Measurements from ENCODE around the gene ALDH1A3. TPM values are rescaled to one million over a fixed set of nuclear protein-coding genes. Genes with fewer than 3 reads are reported as not detected.
A peak's percentile ranks its signal among the peaks of the same experiment; 100 is the strongest.

Gene ALDH1A3
- polyA plus RNA-seq, 4 donors, result 3.8 to 37.3 (median 11.4) TPM

DNA sequence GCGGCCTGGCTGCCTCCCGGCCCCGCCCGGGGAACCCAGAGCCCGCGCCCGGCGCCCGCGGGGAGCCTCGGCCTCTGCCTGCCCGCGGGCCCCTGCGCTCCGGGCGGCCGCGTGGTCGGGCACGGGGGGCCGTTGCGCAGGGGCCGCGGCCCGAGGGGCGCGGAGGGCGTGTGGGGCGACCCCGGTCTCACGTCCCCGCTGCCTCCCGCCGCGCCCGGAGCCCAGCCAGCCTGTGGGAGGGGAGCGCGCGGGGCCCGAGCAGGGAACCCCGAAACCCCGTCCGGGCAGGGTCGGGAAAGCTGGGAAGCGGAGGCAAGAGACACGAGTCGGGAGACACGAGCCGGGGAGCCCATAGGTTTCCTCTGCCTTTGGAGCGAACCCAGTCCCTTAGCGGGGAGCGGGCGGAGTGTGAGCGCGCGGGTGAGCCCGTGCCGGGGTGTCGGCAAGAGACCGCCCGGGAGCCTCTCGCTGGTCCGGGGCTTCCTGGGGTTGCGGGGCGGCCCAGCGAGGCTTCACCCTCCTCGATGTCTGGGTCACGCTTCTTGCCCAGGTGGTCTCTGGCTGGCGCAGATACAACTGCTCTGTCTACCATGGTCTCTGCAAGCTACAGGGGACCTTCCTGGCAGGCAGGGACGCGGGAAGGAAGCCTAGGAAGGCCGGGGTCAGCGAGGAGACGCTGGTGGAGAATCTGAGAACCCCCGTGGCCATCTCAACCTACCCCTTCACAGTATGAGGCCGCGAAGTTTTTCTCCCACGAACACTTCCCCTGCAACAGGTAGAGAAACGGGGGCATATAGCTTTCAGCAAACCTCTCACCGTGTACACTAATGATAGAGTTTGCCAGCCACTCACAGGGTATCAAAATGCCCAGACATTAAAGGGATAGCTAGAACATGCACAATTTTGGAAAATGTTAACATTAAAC is 40.1 kb downstream of the ALDH1A3 start:
- Histone ChIP-seq H3K4me1 (ENCODE audit: control insufficient read depth in 3 of 3, insufficient read depth in 2 of 3, low read depth in 1 of 3, low read length in 2 of 3) (peaks cover 0 to 6% (median 0%) of the 10 kb centered on the region in 3 donors), H3K4me3 (ENCODE audit: low read depth in 1 of 3, low read length in 3 of 3) (peak overlapping the region; percentile 43 to 84 (median 73)), H3K27me3 (ENCODE audit: control insufficient read depth in 3 of 3, insufficient read depth in 3 of 3, low read length in 3 of 3) (peaks cover 0 to 31% (median 0%) of the 10 kb centered on the region in 3 donors), H3K27ac (ENCODE audit: low read depth in 1 of 3, low read length in 2 of 3) (peak overlapping the region in 2 of 3 donors; percentile 50 to 72), H3K9me3 (ENCODE audit: control insufficient read depth in 2 of 2, insufficient read depth in 1 of 2, low read depth in 1 of 2, low read length in 1 of 2) (no peaks in the 10 kb centered on the region), H3K36me3 (ENCODE audit: control insufficient read depth in 3 of 3, insufficient read depth in 2 of 3, low read depth in 1 of 3, low read length in 3 of 3) (peaks cover 0 to 2% (median 0%) of the 10 kb centered on the region in 3 donors)
- no peak for FAIRE-seq
- DNase-seq, result peak; percentile 42 to 44
- WGBS, 3 donors, result 2 to 3% (median 2%) methylated on average over 53 to 80 of the region's 80 CpGs

DNA sequence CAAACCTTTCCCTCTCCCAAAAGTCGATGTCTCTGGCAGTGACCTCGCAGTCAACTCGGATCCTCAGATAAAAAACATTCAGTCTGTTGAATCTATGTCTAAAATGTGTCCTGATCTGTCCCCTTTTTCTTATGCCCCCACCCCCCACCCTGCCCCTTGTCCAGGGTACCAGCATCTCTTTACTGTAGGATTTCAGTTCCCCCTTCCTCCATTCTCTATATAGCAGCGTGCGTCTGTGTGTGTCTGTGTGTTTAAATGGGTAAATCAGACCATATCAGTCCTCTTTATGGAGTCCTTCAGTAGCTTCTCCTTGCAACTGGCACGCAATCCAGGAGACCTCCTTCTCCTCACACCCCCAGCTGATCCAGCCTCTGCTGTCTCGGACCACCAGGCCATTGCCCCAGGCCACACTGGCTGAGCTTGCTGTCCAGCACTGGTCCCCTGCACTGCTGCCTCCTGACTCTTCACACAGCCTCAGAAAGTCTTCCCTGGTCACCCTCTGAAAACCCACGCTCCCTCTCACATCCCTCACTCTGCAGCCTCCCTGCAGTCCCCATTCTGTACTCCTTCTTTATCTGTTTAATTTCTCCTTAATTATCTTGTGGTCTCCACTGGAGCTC is 41.0 kb downstream of the ALDH1A3 start:
- no peak overlapping the region for H3K4me3 ChIP-seq (ENCODE audit: low read depth in 1 of 3, low read length in 3 of 3)
- no peak overlapping the region for H3K27ac ChIP-seq (ENCODE audit: low read depth in 1 of 3, low read length in 2 of 3)
- peaks cover 0 to 2% (median 0%) of the 10 kb centered on the region in 3 donors for H3K36me3 ChIP-seq (ENCODE audit: control insufficient read depth in 3 of 3, insufficient read depth in 2 of 3, low read depth in 1 of 3, low read length in 3 of 3)
- peaks cover 0 to 6% (median 0%) of the 10 kb centered on the region in 3 donors for H3K4me1 ChIP-seq (ENCODE audit: control insufficient read depth in 3 of 3, insufficient read depth in 2 of 3, low read depth in 1 of 3, low read length in 2 of 3)
- H3K9me3 ChIP-seq (ENCODE audit: control insufficient read depth in 2 of 2, insufficient read depth in 1 of 2, low read depth in 1 of 2, low read length in 1 of 2), result no peaks in the 10 kb centered on the region
- peaks cover 0 to 31% (median 0%) of the 10 kb centered on the region in 3 donors for H3K27me3 ChIP-seq (ENCODE audit: control insufficient read depth in 3 of 3, insufficient read depth in 3 of 3, low read length in 3 of 3)
- no peak for DNase-seq
- FAIRE-seq, result no peak
- WGBS, 3 donors, result 81 to 85% (median 82%) methylated on average over 8 of the region's 8 CpGs

- peak overlapping the region in 1 of 3 donors; percentile 68 for H3K27ac ChIP-seq (ENCODE audit: low read depth in 1 of 3, low read length in 2 of 3)
- peaks cover 0 to 6% (median 0%) of the 10 kb centered on the region in 3 donors for H3K4me1 ChIP-seq (ENCODE audit: control insufficient read depth in 3 of 3, insufficient read depth in 2 of 3, low read depth in 1 of 3, low read length in 2 of 3)
- DNase-seq, result no peak
- no peak for FAIRE-seq
- peaks cover 0 to 7% (median 0%) of the 10 kb centered on the region in 3 donors for H3K36me3 ChIP-seq (ENCODE audit: control insufficient read depth in 3 of 3, insufficient read depth in 2 of 3, low read depth in 1 of 3, low read length in 3 of 3)
- no peak overlapping the region for H3K4me3 ChIP-seq (ENCODE audit: low read depth in 1 of 3, low read length in 3 of 3)
- no peaks in the 10 kb centered on the region for H3K9me3 ChIP-seq (ENCODE audit: control insufficient read depth in 2 of 2, insufficient read depth in 1 of 2, low read depth in 1 of 2, low read length in 1 of 2)
- WGBS, 3 donors, result 63 to 77% (median 68%) methylated on average over 13 of the region's 13 CpGs
- H3K27me3 ChIP-seq (ENCODE audit: control insufficient read depth in 3 of 3, insufficient read depth in 3 of 3, low read length in 3 of 3), result peaks cover 0 to 31% (median 0%) of the 10 kb centered on the region in 3 donors
These were observed 42.8 kb downstream of the ALDH1A3 start for GRCh38 chr15:100922192-100923040.

DNA sequence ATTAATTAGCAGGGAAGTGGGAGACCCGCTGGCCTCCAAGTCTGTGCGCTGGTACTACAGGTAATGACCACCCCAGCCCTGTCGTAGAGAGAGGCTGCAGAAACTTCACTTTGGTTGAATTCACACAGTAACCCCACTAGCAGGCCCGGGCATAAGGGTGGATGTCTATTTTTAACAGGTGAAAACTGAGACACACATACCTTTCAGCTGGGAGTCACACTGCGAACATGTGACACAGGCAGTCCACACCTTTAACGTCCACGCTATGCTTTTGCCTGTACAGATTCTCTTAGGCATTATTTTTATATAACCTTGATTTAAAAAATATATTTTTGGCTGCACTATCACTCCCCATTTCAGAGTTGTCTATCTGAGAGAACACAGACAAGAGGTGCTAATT is 43.4 kb downstream of the ALDH1A3 start:
- peak overlapping the region in 1 of 3 donors; percentile 68 for H3K27ac ChIP-seq (ENCODE audit: low read depth in 1 of 3, low read length in 2 of 3)
- WGBS, 3 donors, result 88 to 91% (median 91%) methylated on average over 7 of the region's 7 CpGs
- FAIRE-seq, result no peak

GRCh38 chr15:100923902-100924301 is 44.3 kb downstream of the ALDH1A3 start:
- 89 to 94% (median 91%) methylated on average over 5 of the region's 5 CpGs for WGBS, 3 donors
- FAIRE-seq (no peak), DNase-seq (no peak)
- H3K9me3 ChIP-seq (ENCODE audit: control insufficient read depth in 2 of 2, insufficient read depth in 1 of 2, low read depth in 1 of 2, low read length in 1 of 2), result no peaks in the 10 kb centered on the region
- H3K27me3 ChIP-seq (ENCODE audit: control insufficient read depth in 3 of 3, insufficient read depth in 3 of 3, low read length in 3 of 3), result peaks cover 0 to 23% (median 0%) of the 10 kb centered on the region in 3 donors
- H3K4me1 ChIP-seq (ENCODE audit: control insufficient read depth in 3 of 3, insufficient read depth in 2 of 3, low read depth in 1 of 3, low read length in 2 of 3), result no peaks in the 10 kb centered on the region
- no peak overlapping the region for H3K4me3 ChIP-seq (ENCODE audit: low read depth in 1 of 3, low read length in 3 of 3)
- no peak overlapping the region for H3K27ac ChIP-seq (ENCODE audit: low read depth in 1 of 3, low read length in 2 of 3)
- peaks cover 0 to 7% (median 0%) of the 10 kb centered on the region in 3 donors for H3K36me3 ChIP-seq (ENCODE audit: control insufficient read depth in 3 of 3, insufficient read depth in 2 of 3, low read depth in 1 of 3, low read length in 3 of 3)

More for the DNA sequence above, 43.4 kb downstream of the ALDH1A3 start:
- no peak overlapping the region for H3K4me3 ChIP-seq (ENCODE audit: low read depth in 1 of 3, low read length in 3 of 3)
- peaks cover 0 to 4% (median 0%) of the 10 kb centered on the region in 3 donors for H3K4me1 ChIP-seq (ENCODE audit: control insufficient read depth in 3 of 3, insufficient read depth in 2 of 3, low read depth in 1 of 3, low read length in 2 of 3)
- DNase-seq, result no peak
- peaks cover 0 to 7% (median 0%) of the 10 kb centered on the region in 3 donors for H3K36me3 ChIP-seq (ENCODE audit: control insufficient read depth in 3 of 3, insufficient read depth in 2 of 3, low read depth in 1 of 3, low read length in 3 of 3)
- H3K9me3 ChIP-seq (ENCODE audit: control insufficient read depth in 2 of 2, insufficient read depth in 1 of 2, low read depth in 1 of 2, low read length in 1 of 2), result no peaks in the 10 kb centered on the region
- peaks cover 0 to 30% (median 0%) of the 10 kb centered on the region in 3 donors for H3K27me3 ChIP-seq (ENCODE audit: control insufficient read depth in 3 of 3, insufficient read depth in 3 of 3, low read length in 3 of 3)

DNA sequence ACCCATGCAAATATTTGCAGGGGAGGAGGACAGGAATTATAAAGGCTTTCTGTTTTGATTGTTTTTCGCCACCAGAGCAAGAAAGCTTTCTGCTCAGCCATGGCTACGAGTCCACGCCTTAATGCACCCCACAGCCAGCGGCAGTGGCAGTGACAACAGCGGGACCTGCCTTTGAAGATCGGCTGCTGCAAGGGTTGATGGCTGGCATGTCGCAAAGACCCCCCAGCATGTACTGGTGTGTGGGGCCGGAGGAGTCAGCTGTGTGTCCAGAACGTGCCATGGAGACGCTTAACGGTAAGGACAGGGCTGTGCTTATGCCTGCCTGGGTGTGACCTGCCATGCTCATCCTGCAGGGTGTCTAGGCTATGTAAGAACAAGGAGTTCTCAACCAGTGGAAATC is 44.8 kb downstream of the ALDH1A3 start:
- DNase-seq (no peak), FAIRE-seq (no peak)
- H3K27me3 ChIP-seq (ENCODE audit: control insufficient read depth in 3 of 3, insufficient read depth in 3 of 3, low read length in 3 of 3), result peaks cover 0 to 23% (median 0%) of the 10 kb centered on the region in 3 donors
- 88 to 96% (median 94%) methylated on average over 11 of the region's 11 CpGs for WGBS, 3 donors
- peaks cover 0 to 7% (median 0%) of the 10 kb centered on the region in 3 donors for H3K36me3 ChIP-seq (ENCODE audit: control insufficient read depth in 3 of 3, insufficient read depth in 2 of 3, low read depth in 1 of 3, low read length in 3 of 3)
- H3K9me3 ChIP-seq (ENCODE audit: control insufficient read depth in 2 of 2, insufficient read depth in 1 of 2, low read depth in 1 of 2, low read length in 1 of 2), result no peaks in the 10 kb centered on the region
- H3K27ac ChIP-seq (ENCODE audit: low read depth in 1 of 3, low read length in 2 of 3), result no peak overlapping the region
- no peak overlapping the region for H3K4me3 ChIP-seq (ENCODE audit: low read depth in 1 of 3, low read length in 3 of 3)
- H3K4me1 ChIP-seq (ENCODE audit: control insufficient read depth in 3 of 3, insufficient read depth in 2 of 3, low read depth in 1 of 3, low read length in 2 of 3), result no peaks in the 10 kb centered on the region

- H3K4me1 ChIP-seq (ENCODE audit: control insufficient read depth in 3 of 3, insufficient read depth in 2 of 3, low read depth in 1 of 3, low read length in 2 of 3), result no peaks in the 10 kb centered on the region
- peak in 1 of 2 donors; percentile 84 for DNase-seq
- FAIRE-seq, result no peak
- no peak overlapping the region for H3K4me3 ChIP-seq (ENCODE audit: low read depth in 1 of 3, low read length in 3 of 3)
- H3K27me3 ChIP-seq (ENCODE audit: control insufficient read depth in 3 of 3, insufficient read depth in 3 of 3, low read length in 3 of 3), result peaks cover 0 to 13% (median 0%) of the 10 kb centered on the region in 3 donors
- no peak overlapping the region for H3K27ac ChIP-seq (ENCODE audit: low read depth in 1 of 3, low read length in 2 of 3)
- peaks cover 0 to 7% (median 0%) of the 10 kb centered on the region in 3 donors for H3K36me3 ChIP-seq (ENCODE audit: control insufficient read depth in 3 of 3, insufficient read depth in 2 of 3, low read depth in 1 of 3, low read length in 3 of 3)
- no peaks in the 10 kb centered on the region for H3K9me3 ChIP-seq (ENCODE audit: control insufficient read depth in 2 of 2, insufficient read depth in 1 of 2, low read depth in 1 of 2, low read length in 1 of 2)
- 24 to 63% (median 47%) methylated on average over 8 of the region's 8 CpGs for WGBS, 3 donors
These were observed 45.8 kb downstream of the ALDH1A3 start for GRCh38 chr15:100925480-100925879.

Data from small intestine (tissue), 7 donors.